HG03378 (cell line): Measurements from ENCODE around the gene MCCC1.
A peak's percentile ranks its signal among the peaks of the same experiment; 100 is the strongest.
"Not testable (repeated sequence)": the region's sequence is repeated elsewhere in the genome, so short reads cannot be mapped to it uniquely, and the experiment has no call there.

Source experiments
- ATAC-seq: cut with Tn5 transposase; IDR thresholded peaks from one replicate; pipeline ENCODE4 v1.9.1; 2021; ENCODE audit warnings: mild to moderate bottlenecking, moderate library complexity; ENCODE audit not compliant: unreplicated experiment

Gene MCCC1

DNA sequence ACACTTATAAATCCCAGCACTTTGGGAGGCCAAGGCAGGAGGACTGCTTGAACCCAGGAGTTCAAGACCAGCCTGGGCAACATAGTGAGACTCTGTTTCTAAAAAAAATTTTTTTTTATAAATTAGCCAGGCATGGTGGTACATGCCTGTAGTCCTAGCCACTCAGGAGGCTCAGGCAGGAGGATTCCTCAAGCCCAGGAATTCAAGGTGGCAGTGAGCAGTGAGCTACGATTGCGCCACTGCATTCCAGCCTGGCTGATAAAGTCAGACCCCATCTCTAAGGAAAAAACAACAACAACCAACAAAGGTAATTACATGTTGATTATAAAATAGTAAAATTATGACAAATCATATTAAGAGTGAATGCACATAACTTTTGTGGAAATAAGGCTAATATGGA lies 40.9 kb downstream of the MCCC1 start:
- ATAC-seq, result no peak

DNA sequence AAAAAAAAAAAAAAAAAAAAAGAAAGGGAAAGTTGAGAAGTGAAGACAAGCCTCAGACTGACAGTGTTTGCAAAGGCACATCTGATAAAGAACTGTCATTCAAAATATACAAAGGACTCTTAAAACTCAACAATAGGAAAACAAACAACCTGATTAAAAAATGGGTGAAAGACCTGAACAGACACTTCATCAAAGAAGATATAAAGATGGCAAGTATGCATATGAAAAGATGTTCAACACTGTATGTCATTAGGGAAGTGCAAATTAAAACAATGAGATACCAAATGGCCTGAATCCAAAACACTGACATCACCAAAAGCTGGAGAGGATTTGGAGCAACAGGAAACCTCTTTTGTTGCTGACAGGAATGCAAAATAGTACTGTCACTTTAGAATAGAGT lies 48.6 kb downstream of the MCCC1 start:
- no peak for ATAC-seq

DNA sequence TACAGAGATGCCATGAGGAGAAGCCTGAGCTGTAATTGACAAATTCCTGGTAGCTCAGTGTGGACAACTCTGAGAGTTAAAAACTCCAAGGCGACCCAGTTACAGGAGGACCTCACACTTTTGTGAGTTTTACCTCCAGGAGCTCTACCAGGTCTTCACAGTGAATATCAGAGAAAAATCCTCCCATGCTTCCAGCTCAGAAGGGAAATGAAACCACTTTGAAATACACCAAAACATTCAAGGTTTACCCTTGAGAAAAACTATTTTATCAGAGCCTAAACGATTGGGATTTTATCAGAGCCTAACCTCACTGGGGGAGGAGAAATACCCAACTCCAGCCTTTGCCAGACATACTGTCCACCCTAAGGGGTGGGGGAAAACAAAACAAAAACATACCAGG lies 52.4 kb downstream of the MCCC1 start:
- no peak for ATAC-seq

- ATAC-seq, result peak; percentile 98
These were observed 54.6 kb downstream of the MCCC1 start for GRCh38 chr3:183044547-183045229.

GRCh38 chr3:183038757-183039156 lies 60.5 kb downstream of the MCCC1 start:
- no peak for ATAC-seq

DNA sequence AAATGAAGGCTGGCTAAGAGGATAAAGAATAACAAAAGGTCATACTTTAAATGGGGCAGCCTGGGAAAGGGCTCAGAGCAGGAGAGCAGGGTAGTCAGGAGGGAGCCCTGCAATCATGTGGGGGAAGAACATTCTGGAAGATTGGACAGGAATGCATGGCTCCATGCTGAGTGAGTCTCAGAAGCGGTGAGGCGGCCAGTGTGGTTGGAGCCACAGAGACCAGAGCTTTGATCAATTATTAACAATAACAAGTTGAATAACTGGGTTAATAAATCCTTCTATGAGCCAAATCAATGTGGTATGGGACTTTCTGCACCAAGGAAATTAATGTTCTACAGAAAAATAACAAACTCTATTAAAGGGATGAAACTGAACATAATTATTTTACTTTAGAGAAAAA lies 61.1 kb downstream of the MCCC1 start:
- ATAC-seq, result peak; percentile 66

DNA sequence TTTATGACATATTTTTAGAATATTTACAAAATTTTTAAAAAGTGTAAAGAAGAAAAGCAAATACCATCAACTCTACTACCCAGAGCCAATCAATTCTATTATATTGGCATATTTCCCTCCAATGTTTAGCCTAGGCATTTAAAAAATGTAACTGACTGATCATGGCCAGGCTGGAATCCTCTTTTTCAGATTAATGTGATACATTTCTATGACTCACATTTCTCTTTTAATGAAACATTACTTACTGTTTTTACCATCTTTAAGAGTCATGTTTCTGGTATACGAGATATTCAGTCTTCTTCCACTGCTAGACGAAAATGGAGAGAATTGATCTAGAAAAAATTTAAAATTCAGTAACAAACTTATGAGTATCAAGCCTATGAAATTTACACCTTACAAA lies 65.5 kb downstream of the MCCC1 start:
- ATAC-seq, result no peak

GRCh38 chr3:183032880-183033555 lies 66.3 kb downstream of the MCCC1 start:
- ATAC-seq, result no peak

GRCh38 chr3:183031826-183032225 lies 67.5 kb downstream of the MCCC1 start:
- no peak for ATAC-seq

GRCh38 chr3:183028416-183028815 lies 70.9 kb downstream of the MCCC1 start:
- ATAC-seq, result no peak

- no peak for ATAC-seq
These were observed 72.0 kb downstream of the MCCC1 start for GRCh38 chr3:183027276-183027675.

- ATAC-seq, result no peak
These were observed 76.3 kb downstream of the MCCC1 start for GRCh38 chr3:183022936-183023516.

DNA sequence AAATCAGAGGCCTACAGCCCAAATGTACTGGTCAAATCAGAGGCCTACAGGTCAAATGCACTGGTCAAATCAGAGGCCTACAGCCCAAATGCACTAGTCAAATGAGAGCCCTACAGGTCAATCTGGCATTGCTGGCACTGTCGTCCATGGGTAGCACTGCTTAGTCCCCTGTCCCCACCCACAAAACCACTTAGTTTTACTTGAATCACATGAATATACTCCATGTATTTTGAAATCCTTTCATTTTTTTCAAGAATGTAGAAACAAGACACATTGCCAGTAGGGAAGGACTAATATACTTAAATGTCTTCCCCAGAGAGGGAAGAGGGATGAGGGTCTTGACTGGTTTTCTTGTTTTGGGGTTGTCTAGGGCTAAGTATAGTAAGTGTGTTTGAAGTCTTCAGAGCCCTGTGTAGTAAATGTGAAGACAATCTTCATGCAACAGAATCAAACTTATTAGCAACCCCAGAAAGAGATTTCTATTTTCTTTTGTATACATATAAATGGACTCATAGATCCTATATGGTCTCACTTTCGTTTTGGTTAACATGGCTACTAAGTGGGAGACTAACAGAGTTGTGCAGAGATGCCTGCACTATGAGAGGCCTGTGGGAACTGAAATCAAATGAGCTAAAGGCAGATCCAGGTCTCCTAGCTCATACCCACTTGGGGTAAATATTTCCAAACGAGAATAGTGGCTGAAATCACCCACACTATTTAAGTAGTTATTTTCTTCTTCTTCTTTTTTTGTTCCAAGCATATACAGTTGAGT lies 80.7 kb downstream of the MCCC1 start:
- ATAC-seq, result no peak

- no peak for ATAC-seq
These were observed 84.1 kb downstream of the MCCC1 start for GRCh38 chr3:183015185-183015584.

DNA sequence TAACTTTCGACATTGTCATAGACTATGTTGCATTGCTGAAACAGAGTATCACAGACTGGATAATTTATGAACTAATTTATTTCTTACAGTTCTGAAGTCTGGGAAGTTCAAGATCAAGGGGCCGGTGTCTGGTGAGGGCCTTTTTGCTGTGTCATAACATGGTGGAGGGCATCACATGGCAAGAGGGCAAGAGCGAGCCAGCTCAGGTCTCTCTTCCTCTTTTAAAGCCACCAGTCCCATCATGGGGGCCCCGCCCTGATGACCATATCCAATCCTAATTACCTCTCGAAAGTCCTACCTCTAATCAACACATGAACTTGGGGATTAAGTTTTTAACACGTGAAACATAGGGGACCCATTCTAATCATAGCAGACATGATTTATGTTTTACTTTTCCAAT lies 85.4 kb downstream of the MCCC1 start:
- no peak for ATAC-seq

GRCh38 chr3:183013074-183013473 lies 86.2 kb downstream of the MCCC1 start:
- no peak for ATAC-seq

GRCh38 chr3:183008800-183009199 lies 90.5 kb downstream of the MCCC1 start:
- no peak for ATAC-seq

GRCh38 chr3:183008303-183008702 lies 91.0 kb downstream of the MCCC1 start:
- ATAC-seq, result no peak

DNA sequence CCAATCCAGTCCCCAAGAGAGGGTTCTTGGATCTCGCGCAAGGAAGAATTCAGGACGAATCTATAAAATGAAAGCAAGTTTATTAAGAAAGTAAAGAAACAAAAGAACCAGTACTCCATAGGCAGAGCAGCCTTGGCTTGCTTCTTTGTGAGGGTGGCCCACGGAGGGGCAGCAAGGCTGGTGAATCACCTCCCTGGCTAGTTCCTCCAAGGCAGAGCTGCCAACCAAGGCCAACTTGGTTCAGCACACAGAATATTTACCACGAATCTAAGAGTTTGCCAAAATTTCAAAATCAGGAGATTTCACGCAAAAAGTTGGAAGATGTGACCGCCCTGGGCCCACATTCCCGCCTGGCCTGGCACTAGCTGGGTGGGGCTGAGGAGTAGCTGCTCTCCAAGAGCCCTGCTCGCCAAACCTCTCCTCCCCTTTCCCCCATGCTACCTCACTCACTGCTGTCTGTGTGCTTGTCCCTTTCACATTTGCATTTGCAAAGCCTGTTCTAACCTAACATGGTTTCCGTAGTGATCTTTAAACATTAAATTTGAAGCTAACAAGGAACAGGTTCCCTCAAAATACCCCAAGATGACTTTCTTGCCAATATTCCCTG lies 92.8 kb downstream of the MCCC1 start:
- ATAC-seq, result no peak

DNA sequence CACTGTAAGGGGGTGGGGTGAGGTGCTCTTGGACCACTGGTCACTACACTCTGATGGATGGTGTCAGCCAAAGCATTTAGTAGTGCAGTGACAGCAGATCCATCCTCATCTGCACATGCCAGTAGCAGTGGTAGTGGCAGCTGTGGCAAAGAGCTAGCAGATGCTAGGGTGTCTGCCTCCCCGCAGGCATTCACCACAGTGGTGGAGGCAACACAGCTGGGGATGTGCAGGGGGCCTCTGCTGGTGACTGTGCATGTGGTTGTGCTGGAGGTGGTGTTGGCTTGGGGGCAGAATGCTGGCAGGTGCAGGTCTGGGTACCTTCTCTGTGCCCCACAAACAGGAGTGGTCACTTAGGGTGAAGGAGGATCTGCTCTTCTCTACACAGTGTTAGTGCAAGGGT lies 99.5 kb downstream of the MCCC1 start:
- no peak for ATAC-seq

- not testable (repeated sequence) for ATAC-seq
These were observed 105.7 kb downstream of the MCCC1 start for GRCh38 chr3:182993486-182994201.
